IPS-20b (cell line): ENCODE results near the gene CYP8B1.

Experiments used
- H3K27ac ChIP-seq: one replicate; pipeline ENCODE4 v1.5.1; 2013; ENCODE audit warnings: low read length
- H3K27me3 ChIP-seq: 2 replicates; pipeline ENCODE4 v1.6.1; 2013; ENCODE audit warnings: mild to moderate bottlenecking, low read length, inconsistent platforms; ENCODE audit not compliant: insufficient read depth
- H3K36me3 ChIP-seq: 2 replicates; pipeline ENCODE4 v1.6.1; 2013; ENCODE audit warnings: low read depth, mild to moderate bottlenecking, inconsistent platforms, low read length, moderate library complexity; ENCODE audit not compliant: insufficient read depth
- H3K4me1 ChIP-seq: 2 replicates; pipeline ENCODE4 v1.6.1; 2013; ENCODE audit warnings: mild to moderate bottlenecking, control low read depth, inconsistent platforms, low read length, moderate library complexity; ENCODE audit not compliant: insufficient read depth
- H3K4me3 ChIP-seq: 2 replicates; pipeline ENCODE4 v1.5.1; 2013; ENCODE audit warnings: mild to moderate bottlenecking, low read length, inconsistent platforms
- H3K9ac ChIP-seq: 2 replicates; pipeline ENCODE4 v1.6.1; 2013; ENCODE audit warnings: low read depth, mild to moderate bottlenecking, inconsistent platforms, low read length, moderate library complexity
- H3K9me3 ChIP-seq: 2 replicates; pipeline ENCODE4 v1.6.1; 2013; ENCODE audit warnings: mild to moderate bottlenecking, low read depth, low read length, inconsistent platforms; ENCODE audit not compliant: insufficient read depth

The CYP8B1 gene

DNA sequence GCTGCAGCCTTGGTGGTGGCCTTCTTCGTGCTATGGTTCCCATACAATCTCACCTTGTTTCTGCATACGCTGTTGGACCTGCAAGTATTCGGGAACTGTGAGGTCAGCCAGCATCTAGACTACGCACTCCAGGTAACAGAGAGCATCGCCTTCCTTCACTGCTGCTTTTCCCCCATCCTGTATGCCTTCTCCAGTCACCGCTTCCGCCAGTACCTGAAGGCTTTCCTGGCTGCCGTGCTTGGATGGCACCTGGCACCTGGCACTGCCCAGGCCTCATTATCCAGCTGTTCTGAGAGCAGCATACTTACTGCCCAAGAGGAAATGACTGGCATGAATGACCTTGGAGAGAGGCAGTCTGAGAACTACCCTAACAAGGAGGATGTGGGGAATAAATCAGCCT, 10.4 kb downstream of the CYP8B1 start:
- H3K27ac ChIP-seq = no peak overlapping the region
- H3K4me1 ChIP-seq = no peaks in the 10 kb centered on the region
- no peak overlapping the region for H3K4me3 ChIP-seq
- no peak overlapping the region for H3K9ac ChIP-seq
- no peaks in the 10 kb centered on the region for H3K27me3 ChIP-seq
- H3K9me3 ChIP-seq = no peaks in the 10 kb centered on the region
- H3K36me3 ChIP-seq = no peaks in the 10 kb centered on the region

GRCh38 chr3:42864321-42864950, 11.2 kb downstream of the CYP8B1 start:
- no peak overlapping the region for H3K4me3 ChIP-seq
- no peak overlapping the region for H3K27ac ChIP-seq
- no peaks in the 10 kb centered on the region for H3K9me3 ChIP-seq
- no peaks in the 10 kb centered on the region for H3K36me3 ChIP-seq
- H3K27me3 ChIP-seq = no peaks in the 10 kb centered on the region
- no peak overlapping the region for H3K9ac ChIP-seq
- H3K4me1 ChIP-seq = no peaks in the 10 kb centered on the region

GRCh38 chr3:42856544-42856943, 19.1 kb downstream of the CYP8B1 start:
- H3K4me1 ChIP-seq = no peaks in the 10 kb centered on the region
- no peak overlapping the region for H3K27ac ChIP-seq
- no peaks in the 10 kb centered on the region for H3K9me3 ChIP-seq
- no peaks in the 10 kb centered on the region for H3K27me3 ChIP-seq
- no peaks in the 10 kb centered on the region for H3K36me3 ChIP-seq
- no peak overlapping the region for H3K4me3 ChIP-seq
- no peak overlapping the region for H3K9ac ChIP-seq

- Histone ChIP-seq H3K36me3 (no peaks in the 10 kb centered on the region), H3K4me1 (no peaks in the 10 kb centered on the region), H3K9ac (no peak overlapping the region)
Observed at GRCh38 chr3:42855547-42856380, 19.9 kb downstream of the CYP8B1 start.

DNA sequence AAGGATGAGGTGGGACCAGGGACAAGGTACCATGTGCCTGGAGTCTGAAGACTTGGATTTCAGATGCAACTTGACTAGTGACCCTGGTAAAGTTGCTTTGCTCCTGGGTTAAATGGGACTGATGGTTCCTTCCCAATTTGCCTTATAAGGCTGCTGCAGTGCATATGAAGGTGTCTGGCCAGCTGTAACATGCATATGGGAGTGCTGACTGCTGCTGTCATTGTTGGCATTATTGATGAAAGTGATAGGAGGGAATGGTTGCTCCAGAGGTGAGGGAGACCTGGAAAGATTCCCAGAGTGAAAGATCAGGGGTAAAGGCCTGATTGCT, 20.5 kb downstream of the CYP8B1 start:
- Histone ChIP-seq H3K9me3 (no peaks in the 10 kb centered on the region), H3K27me3 (no peaks in the 10 kb centered on the region), H3K9ac (no peak overlapping the region), H3K4me1 (no peaks in the 10 kb centered on the region), H3K4me3 (no peak overlapping the region), H3K36me3 (no peaks in the 10 kb centered on the region), H3K27ac (no peak overlapping the region)

More at GRCh38 chr3:42855547-42856380, 19.9 kb downstream of the CYP8B1 start:
- Histone ChIP-seq H3K27ac (no peak overlapping the region), H3K4me3 (no peak overlapping the region), H3K9me3 (no peaks in the 10 kb centered on the region), H3K27me3 (no peaks in the 10 kb centered on the region)

DNA sequence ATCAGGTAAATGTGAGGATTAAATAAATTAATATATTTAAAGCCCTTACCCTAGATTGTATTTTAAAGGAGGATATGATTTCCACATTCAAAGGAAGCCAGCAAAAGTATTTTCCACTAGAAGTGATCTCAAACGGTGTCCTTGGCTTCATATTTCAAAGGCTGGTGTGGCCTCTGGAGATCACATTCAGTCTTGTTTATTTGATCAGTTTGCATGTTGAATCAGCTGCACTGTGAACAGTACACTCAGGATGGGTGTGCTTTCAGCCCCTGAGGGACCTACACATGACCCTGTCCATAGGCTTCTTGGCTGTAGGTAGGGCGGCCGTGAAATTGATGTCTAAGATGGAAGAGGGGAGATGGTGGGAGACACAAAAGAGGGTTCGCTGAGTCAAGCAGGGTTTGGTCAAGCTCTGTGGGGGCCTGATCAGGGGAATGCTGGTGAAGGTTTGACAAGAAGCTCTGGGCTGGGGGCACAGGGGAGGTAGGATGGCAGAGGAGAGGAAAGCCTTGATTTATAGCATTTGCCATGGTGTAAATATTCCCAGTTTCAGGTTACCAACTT, 21.9 kb downstream of the CYP8B1 start:
- Histone ChIP-seq H3K4me3 (no peak overlapping the region), H3K36me3 (no peaks in the 10 kb centered on the region), H3K9ac (no peak overlapping the region), H3K27me3 (no peaks in the 10 kb centered on the region), H3K27ac (no peak overlapping the region), H3K4me1 (no peaks in the 10 kb centered on the region), H3K9me3 (no peaks in the 10 kb centered on the region)

DNA sequence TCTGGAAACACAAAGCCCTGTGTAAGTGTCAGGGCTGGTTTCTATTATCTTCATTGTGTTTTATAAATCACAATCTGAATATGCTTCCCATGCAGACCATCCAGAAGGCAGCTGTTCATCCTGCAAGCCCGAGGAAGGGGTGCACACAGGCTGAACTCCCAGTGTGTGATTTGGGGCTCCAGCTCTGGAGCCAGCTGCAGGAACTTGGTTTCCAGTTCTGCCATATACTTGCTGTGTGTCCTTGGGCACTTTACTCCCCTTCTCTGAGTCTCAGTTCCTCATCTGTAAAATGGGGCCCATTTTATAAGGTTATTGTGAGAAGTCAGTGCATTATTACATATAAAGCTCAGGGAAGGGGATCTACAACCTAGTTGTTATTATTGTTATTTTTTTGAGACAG, 22.6 kb downstream of the CYP8B1 start:
- no peak overlapping the region for H3K4me3 ChIP-seq
- no peak overlapping the region for H3K27ac ChIP-seq
- H3K9ac ChIP-seq = no peak overlapping the region
- H3K36me3 ChIP-seq = no peaks in the 10 kb centered on the region
- no peaks in the 10 kb centered on the region for H3K9me3 ChIP-seq
- H3K27me3 ChIP-seq = no peaks in the 10 kb centered on the region
- H3K4me1 ChIP-seq = no peaks in the 10 kb centered on the region

DNA sequence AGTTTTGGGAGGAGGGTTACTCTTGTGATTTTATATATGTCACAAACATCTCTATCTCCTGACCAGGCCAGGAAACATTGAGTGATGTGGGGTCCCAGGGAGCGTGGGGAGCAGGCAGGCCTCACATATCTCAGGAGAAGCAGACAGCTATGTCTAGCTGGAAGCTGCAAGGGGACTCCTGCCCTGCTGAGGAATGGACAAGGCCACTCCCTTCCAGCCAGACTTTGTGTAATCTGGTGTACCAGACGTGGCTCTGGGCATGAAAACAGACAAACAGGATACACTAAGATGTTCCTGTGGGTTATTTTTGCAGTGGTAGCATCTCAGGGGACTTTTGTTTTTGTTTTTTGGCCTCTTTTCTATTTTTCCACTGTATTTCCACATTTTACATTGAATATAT, 23.2 kb downstream of the CYP8B1 start:
- Histone ChIP-seq H3K4me1 (no peaks in the 10 kb centered on the region), H3K27me3 (no peaks in the 10 kb centered on the region), H3K9ac (no peak overlapping the region), H3K27ac (no peak overlapping the region), H3K4me3 (no peak overlapping the region), H3K9me3 (no peaks in the 10 kb centered on the region), H3K36me3 (no peaks in the 10 kb centered on the region)

DNA sequence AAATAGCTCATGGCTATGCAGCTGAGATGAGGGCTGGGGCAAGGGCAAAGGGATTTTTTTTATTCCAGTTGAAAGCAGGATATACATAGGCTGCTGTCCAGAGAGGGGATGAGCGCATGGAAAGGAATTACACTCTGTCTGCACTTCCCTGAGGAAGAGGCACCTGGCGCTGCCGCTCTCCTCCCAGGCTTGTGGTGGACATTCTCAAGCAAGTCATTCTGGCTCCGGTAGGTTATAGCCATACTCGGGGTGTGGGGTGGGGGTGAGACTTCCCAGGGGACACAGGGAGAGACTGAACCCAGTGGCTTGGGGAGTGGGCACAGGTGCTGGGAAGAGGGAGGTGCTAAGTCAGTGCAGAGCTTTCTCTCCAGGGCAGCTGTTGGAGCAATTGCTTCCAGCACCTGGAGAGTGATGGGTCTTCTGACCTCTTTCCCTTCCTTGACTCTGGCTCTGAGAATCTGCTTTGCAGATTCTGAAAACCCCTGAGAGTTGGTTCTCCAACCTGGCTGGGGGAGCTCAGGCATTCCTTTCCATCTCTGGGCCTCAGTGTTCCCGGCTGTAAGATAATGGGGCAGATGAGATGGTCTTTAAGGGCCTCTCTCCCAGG, 24.3 kb downstream of the CYP8B1 start:
- Histone ChIP-seq H3K27me3 (no peaks in the 10 kb centered on the region), H3K4me1 (no peaks in the 10 kb centered on the region)

GRCh38 chr3:42850263-42850662, 25.4 kb downstream of the CYP8B1 start:
- H3K27me3 ChIP-seq = no peaks in the 10 kb centered on the region
- H3K4me1 ChIP-seq = no peaks in the 10 kb centered on the region

More for the DNA sequence above, 24.3 kb downstream of the CYP8B1 start:
- Histone ChIP-seq H3K9me3 (no peaks in the 10 kb centered on the region), H3K4me3 (no peak overlapping the region), H3K36me3 (no peaks in the 10 kb centered on the region), H3K27ac (no peak overlapping the region), H3K9ac (no peak overlapping the region)

DNA sequence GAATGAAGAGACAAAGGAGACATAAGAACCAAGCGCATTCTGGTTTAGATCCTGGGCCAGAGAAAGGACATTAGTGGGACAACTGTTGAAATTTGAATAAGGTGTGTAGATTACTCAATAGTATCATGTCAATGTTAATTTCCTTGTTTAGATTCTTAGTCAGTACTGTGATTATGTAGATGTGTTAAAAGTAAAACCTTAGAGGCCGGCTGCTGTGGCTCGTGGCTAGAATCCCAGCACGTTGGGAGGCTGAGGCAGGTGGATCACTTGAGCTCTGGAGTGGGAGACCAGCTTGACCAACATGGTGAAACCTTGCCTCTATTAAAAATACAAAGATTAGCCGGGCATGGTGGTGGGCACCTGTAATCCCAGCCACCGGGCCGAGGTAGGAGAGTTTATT, 26.7 kb downstream of the CYP8B1 start:
- no peaks in the 10 kb centered on the region for H3K36me3 ChIP-seq
- no peaks in the 10 kb centered on the region for H3K9me3 ChIP-seq
- no peak overlapping the region for H3K27ac ChIP-seq
- no peak overlapping the region for H3K4me3 ChIP-seq
- no peak overlapping the region for H3K9ac ChIP-seq
- no peaks in the 10 kb centered on the region for H3K27me3 ChIP-seq
- peaks cover 6% of the 10 kb centered on the region; the same call in 1 of the 2 replicates for H3K4me1 ChIP-seq

More at GRCh38 chr3:42850263-42850662, 25.4 kb downstream of the CYP8B1 start:
- Histone ChIP-seq H3K27ac (no peak overlapping the region), H3K36me3 (no peaks in the 10 kb centered on the region), H3K4me3 (no peak overlapping the region), H3K9ac (no peak overlapping the region), H3K9me3 (no peaks in the 10 kb centered on the region)
